ENCODE results near the gene CRYGS. TPM values are rescaled to one million over a fixed set of nuclear protein-coding genes. Genes with fewer than 3 reads are reported as not detected.
A peak's percentile ranks its signal among the peaks of the same experiment; 100 is the strongest.

The CRYGS gene
- total and polyA plus RNA-seq, 9 of the 15 experiments (the other 6 are each of a cell fraction or from before 2014, with no cell fraction given), result 1.5 to 3.8 (median 2.0) TPM

DNA sequence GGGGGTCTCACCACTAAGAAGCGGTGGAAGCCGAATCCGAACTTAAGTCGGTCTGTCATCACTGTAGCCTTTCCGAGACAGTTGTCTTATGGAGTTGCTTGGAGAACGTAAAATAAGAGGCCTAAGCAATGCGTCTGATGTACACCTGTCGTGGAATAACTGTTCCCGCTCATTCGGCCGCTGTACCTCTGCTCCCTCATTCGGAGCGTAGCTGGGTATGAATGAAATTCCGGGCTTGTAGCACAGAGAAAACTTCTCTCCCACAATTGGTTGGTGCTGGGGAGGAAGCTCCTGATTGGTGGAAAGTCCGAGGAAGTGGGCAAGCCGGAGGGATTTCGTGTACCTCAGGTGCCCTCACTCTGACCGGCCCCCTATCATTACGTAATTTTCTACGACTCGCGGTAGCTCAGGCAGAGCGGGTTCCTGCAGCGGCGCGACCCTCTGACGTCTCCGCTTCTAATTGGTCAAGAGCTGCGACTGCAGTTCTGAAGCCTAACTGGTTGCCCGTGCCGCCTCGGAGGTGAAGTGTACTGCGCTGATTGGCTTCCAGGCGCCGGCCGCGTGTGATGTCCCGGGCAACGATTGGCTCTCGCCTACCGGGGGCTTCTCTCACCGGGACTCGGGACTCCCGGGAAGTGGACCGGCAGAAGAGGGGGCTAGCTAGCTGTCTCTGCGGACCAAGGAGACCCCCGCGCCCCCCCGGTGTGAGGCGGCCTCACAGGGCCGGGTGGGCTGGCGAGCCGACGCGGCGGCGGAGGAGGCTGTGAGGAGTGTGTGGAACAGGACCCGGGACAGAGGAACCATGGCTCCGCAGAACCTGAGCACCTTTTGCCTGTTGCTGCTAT is 26.1 kb upstream of the CRYGS start, which contains the start of gene DNAJB11 (continued):
- peak; percentile 86 for TF ChIP-seq FOS (IDR thresholded peaks at IDR 0.05; ENCODE audit: extremely low read depth, insufficient read length)
- TF ChIP-seq GATAD2A (IDR thresholded peaks at IDR 0.05), result no peak
- TF ChIP-seq, protein P1, sequence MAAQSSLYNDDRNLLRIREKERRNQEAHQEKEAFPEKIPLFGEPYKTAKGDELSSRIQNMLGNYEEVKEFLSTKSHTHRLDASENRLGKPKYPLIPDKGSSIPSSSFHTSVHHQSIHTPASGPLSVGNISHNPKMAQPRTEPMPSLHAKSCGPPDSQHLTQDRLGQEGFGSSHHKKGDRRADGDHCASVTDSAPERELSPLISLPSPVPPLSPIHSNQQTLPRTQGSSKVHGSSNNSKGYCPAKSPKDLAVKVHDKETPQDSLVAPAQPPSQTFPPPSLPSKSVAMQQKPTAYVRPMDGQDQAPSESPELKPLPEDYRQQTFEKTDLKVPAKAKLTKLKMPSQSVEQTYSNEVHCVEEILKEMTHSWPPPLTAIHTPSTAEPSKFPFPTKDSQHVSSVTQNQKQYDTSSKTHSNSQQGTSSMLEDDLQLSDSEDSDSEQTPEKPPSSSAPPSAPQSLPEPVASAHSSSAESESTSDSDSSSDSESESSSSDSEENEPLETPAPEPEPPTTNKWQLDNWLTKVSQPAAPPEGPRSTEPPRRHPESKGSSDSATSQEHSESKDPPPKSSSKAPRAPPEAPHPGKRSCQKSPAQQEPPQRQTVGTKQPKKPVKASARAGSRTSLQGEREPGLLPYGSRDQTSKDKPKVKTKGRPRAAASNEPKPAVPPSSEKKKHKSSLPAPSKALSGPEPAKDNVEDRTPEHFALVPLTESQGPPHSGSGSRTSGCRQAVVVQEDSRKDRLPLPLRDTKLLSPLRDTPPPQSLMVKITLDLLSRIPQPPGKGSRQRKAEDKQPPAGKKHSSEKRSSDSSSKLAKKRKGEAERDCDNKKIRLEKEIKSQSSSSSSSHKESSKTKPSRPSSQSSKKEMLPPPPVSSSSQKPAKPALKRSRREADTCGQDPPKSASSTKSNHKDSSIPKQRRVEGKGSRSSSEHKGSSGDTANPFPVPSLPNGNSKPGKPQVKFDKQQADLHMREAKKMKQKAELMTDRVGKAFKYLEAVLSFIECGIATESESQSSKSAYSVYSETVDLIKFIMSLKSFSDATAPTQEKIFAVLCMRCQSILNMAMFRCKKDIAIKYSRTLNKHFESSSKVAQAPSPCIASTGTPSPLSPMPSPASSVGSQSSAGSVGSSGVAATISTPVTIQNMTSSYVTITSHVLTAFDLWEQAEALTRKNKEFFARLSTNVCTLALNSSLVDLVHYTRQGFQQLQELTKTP (IDR thresholded peaks at IDR 0.05; ENCODE audit: low read depth in 1 of 2, partially characterized antibody in 2 of 2), result no peak
- TF ChIP-seq FIP1L1 (IDR thresholded peaks at IDR 0.05; ENCODE audit: low read depth, low read length, poor library complexity, severe bottlenecking), result no peak
- no peak for TF ChIP-seq ZNF133 (CRISPR knock-in tag; IDR thresholded peaks at IDR 0.05)
- TF ChIP-seq, protein P2, sequence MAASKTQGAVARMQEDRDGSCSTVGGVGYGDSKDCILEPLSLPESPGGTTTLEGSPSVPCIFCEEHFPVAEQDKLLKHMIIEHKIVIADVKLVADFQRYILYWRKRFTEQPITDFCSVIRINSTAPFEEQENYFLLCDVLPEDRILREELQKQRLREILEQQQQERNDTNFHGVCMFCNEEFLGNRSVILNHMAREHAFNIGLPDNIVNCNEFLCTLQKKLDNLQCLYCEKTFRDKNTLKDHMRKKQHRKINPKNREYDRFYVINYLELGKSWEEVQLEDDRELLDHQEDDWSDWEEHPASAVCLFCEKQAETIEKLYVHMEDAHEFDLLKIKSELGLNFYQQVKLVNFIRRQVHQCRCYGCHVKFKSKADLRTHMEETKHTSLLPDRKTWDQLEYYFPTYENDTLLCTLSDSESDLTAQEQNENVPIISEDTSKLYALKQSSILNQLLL (CRISPR knock-in tag; IDR thresholded peaks at IDR 0.05; ENCODE audit: borderline replicate concordance), result no peak
- no peak for TF ChIP-seq BRD9 (IDR thresholded peaks at IDR 0.05; ENCODE audit: low read depth, partially characterized antibody)
- 0 out of 2 replicates have a peak, but pooled peaks have one; percentile 36 for TF ChIP-seq CHCHD3 (CRISPR knock-in tag; IDR thresholded peaks at IDR 0.05)
- no peak for TF ChIP-seq HNRNPK (IDR thresholded peaks at IDR 0.05; ENCODE audit: low read depth, low read length, poor library complexity, severe bottlenecking)
- no peak for TF ChIP-seq ZNF347 (CRISPR knock-in tag; IDR thresholded peaks at IDR 0.05; ENCODE audit: low read depth)
- peak; percentile 84 for TF ChIP-seq TEAD4 (IDR thresholded peaks at IDR 0.05; ENCODE audit: low read length)
- peak; percentile 84; the same call in 1 of the 2 replicates for TF ChIP-seq TEAD4 (CRISPR knock-in tag; IDR thresholded peaks at IDR 0.05; ENCODE audit: borderline replicate concordance)
- TF ChIP-seq HOXB6 (CRISPR knock-in tag; IDR thresholded peaks at IDR 0.05; ENCODE audit: borderline replicate concordance), result no peak
- no peak for TF ChIP-seq ZEB2 (IDR thresholded peaks at IDR 0.05)
- no peak for TF ChIP-seq PTTG1 (tag; IDR thresholded peaks at IDR 0.05; ENCODE audit: low read depth)
- TF ChIP-seq ARID2 (IDR thresholded peaks at IDR 0.05), result no peak
- TF ChIP-seq CREM (IDR thresholded peaks at IDR 0.05; ENCODE audit: low read depth), result peak; percentile 99
- TF ChIP-seq CC2D1A (IDR thresholded peaks at IDR 0.05), result peak; percentile 85; the same call in 1 of the 2 replicates
- TF ChIP-seq KLF13 (tag; IDR thresholded peaks at IDR 0.05; ENCODE audit: borderline replicate concordance, low read depth), result no peak
- TF ChIP-seq TGIF2 (CRISPR knock-in tag; IDR thresholded peaks at IDR 0.05), result no peak
- TF ChIP-seq CBX1 (IDR thresholded peaks at IDR 0.05; ENCODE audit: low read depth), result no peak
- TF ChIP-seq EP400 (IDR thresholded peaks at IDR 0.05), result peak; percentile 88
- TF ChIP-seq GATAD2B (IDR thresholded peaks at IDR 0.05; ENCODE audit: borderline replicate concordance), result no peak
- TF ChIP-seq ZNF165 (CRISPR knock-in tag; IDR thresholded peaks at IDR 0.05; ENCODE audit: borderline replicate concordance), result no peak
- TF ChIP-seq NFE2 (IDR thresholded peaks at IDR 0.05; ENCODE audit: low read depth), result no peak
- no peak for TF ChIP-seq EWSR1 (IDR thresholded peaks at IDR 0.05; ENCODE audit: borderline replicate concordance, low read depth, partially characterized antibody)
